ENCODE results near the gene BTBD19. TPM values are rescaled to one million over a fixed set of nuclear protein-coding genes. Genes with fewer than 3 reads are reported as not detected.
A peak's percentile ranks its signal among the peaks of the same experiment; 100 is the strongest.
"Not testable (repeated sequence)": the region's sequence is repeated elsewhere in the genome, so short reads cannot be mapped to it uniquely, and the experiment has no call there.

Gene BTBD19
- 26.7 and 27.5 TPM in 2 replicates for total RNA-seq
- long read RNA-seq, partial matches to known transcripts, result 0 of 2 reads
- long read RNA-seq, other reads (novel, unspliced or antisense), result 2 of 2 reads

GRCh38 chr1:44808063-44808937, at the start of gene BTBD19:
Gene BTBD19, plus strand, starts transcription at chr1:44808523. Its CDS starts 298 bp downstream, at chr1:44808821.
- DNase-seq (ENCODE audit: low spot score, unreplicated experiment), result peak; percentile 49
- peaks cover 42% of the 10 kb centered on the region for H3K4me1 Mint-ChIP-seq (ENCODE audit: low read depth)
- H3K36me3 Mint-ChIP-seq (ENCODE audit: insufficient read depth), result peaks cover under 1% of the 10 kb centered on the region

GRCh38 chr1:44759077-44759476, 49.2 kb upstream of the BTBD19 start:
- H3K36me3 Mint-ChIP-seq (ENCODE audit: insufficient read depth), result peaks cover 4% of the 10 kb centered on the region
- no peaks in the 10 kb centered on the region for H3K27me3 Mint-ChIP-seq
- H3K4me1 Mint-ChIP-seq (ENCODE audit: low read depth), result no peaks in the 10 kb centered on the region
- TF ChIP-seq, protein P1, sequence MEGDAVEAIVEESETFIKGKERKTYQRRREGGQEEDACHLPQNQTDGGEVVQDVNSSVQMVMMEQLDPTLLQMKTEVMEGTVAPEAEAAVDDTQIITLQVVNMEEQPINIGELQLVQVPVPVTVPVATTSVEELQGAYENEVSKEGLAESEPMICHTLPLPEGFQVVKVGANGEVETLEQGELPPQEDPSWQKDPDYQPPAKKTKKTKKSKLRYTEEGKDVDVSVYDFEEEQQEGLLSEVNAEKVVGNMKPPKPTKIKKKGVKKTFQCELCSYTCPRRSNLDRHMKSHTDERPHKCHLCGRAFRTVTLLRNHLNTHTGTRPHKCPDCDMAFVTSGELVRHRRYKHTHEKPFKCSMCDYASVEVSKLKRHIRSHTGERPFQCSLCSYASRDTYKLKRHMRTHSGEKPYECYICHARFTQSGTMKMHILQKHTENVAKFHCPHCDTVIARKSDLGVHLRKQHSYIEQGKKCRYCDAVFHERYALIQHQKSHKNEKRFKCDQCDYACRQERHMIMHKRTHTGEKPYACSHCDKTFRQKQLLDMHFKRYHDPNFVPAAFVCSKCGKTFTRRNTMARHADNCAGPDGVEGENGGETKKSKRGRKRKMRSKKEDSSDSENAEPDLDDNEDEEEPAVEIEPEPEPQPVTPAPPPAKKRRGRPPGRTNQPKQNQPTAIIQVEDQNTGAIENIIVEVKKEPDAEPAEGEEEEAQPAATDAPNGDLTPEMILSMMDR (IDR thresholded peaks at IDR 0.05; ENCODE audit: unreplicated experiment), result no peak
- H3K27ac Mint-ChIP-seq, result no peak overlapping the region
- no peaks in the 10 kb centered on the region for H3K9me3 Mint-ChIP-seq (ENCODE audit: low read depth)
- no peak overlapping the region for H3K4me3 Mint-ChIP-seq (ENCODE audit: low read depth)
- DNase-seq (ENCODE audit: low spot score, unreplicated experiment), result no peak

More at GRCh38 chr1:44808063-44808937, at the start of gene BTBD19:
- peak within 1 kb of the TSS; percentile 99 for H3K27ac Mint-ChIP-seq
- no peaks in the 10 kb centered on the region for H3K9me3 Mint-ChIP-seq (ENCODE audit: low read depth)
- H3K4me3 Mint-ChIP-seq (ENCODE audit: low read depth), result peak within 1 kb of the TSS; percentile 69
- H3K27me3 Mint-ChIP-seq, result no peaks in the 10 kb centered on the region
- TF ChIP-seq, protein P1 (IDR thresholded peaks at IDR 0.05; ENCODE audit: unreplicated experiment), result no peak

DNA sequence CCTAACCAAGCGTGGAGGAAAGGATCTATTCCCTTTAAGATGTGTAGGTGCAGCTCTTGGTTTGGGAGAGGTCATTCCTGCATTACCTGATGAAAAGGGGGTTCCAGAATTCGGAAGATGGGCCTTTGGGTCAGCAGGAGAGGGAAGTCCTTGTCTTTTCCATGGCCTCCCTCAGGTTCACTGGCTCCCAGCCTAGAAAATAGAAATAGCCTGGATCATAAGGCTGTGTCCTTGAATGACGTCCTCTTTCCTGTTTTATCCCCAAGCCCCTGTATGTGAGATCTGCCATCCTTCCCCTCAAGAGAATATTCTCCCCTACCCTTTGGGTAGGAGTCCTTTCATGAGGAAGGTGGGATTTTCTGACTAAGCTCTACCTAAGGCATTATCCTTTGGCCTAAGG, 47.4 kb upstream of the BTBD19 start:
- Mint-ChIP-seq H3K9me3 (ENCODE audit: low read depth) (no peaks in the 10 kb centered on the region), H3K4me1 (ENCODE audit: low read depth) (no peaks in the 10 kb centered on the region), H3K27me3 (no peaks in the 10 kb centered on the region), H3K27ac (no peak overlapping the region), H3K4me3 (ENCODE audit: low read depth) (no peak overlapping the region), H3K36me3 (ENCODE audit: insufficient read depth) (peaks cover 4% of the 10 kb centered on the region)
- no peak for DNase-seq (ENCODE audit: low spot score, unreplicated experiment)
- TF ChIP-seq, protein P1 (IDR thresholded peaks at IDR 0.05; ENCODE audit: unreplicated experiment), result no peak

GRCh38 chr1:44766421-44766820, 41.9 kb upstream of the BTBD19 start:
- H3K27me3 Mint-ChIP-seq; H3K4me3 Mint-ChIP-seq (ENCODE audit: low read depth); H3K4me1 Mint-ChIP-seq (ENCODE audit: low read depth); H3K27ac Mint-ChIP-seq; H3K9me3 Mint-ChIP-seq (ENCODE audit: low read depth); DNase-seq (ENCODE audit: low spot score, unreplicated experiment); H3K36me3 Mint-ChIP-seq (ENCODE audit: insufficient read depth): not testable (repeated sequence)

GRCh38 chr1:44775078-44775929, 33.0 kb upstream of the BTBD19 start, which contains the start of gene RPS8:
Gene RPS8, plus strand, starts transcription at chr1:44775540. Its CDS starts 57 bp downstream, at chr1:44775597.
- Mint-ChIP-seq H3K27me3 (no peaks in the 10 kb centered on the region), H3K27ac (peak within 1 kb of the TSS; percentile 98), H3K4me1 (ENCODE audit: low read depth) (peaks cover 18% of the 10 kb centered on the region), H3K36me3 (ENCODE audit: insufficient read depth) (peaks cover 22% of the 10 kb centered on the region), H3K4me3 (ENCODE audit: low read depth) (peak within 1 kb of the TSS; percentile 94), H3K9me3 (ENCODE audit: low read depth) (no peaks in the 10 kb centered on the region)
- DNase-seq (ENCODE audit: low spot score, unreplicated experiment), result peak; percentile 72
- TF ChIP-seq, protein P1 (IDR thresholded peaks at IDR 0.05; ENCODE audit: unreplicated experiment), result no peak

Data from progenitor cell of endocrine pancreas (in vitro differentiated cells).